ENCODE data around the gene C16orf86.
"Not testable (repeated sequence)": the region's sequence is repeated elsewhere in the genome, so short reads cannot be mapped to it uniquely, and the experiment has no call there.

The C16orf86 gene

GRCh38 chr16:67685388-67686112 is 18.9 kb downstream of the C16orf86 start:
- Mint-ChIP-seq H3K9me3 (no peaks in the 10 kb centered on the region), H3K36me3 (ENCODE audit: low read depth) (peaks cover 26% of the 10 kb centered on the region), H3K4me3 (no peak overlapping the region), H3K27me3 (ENCODE audit: low read depth) (no peaks in the 10 kb centered on the region), H3K4me1 (no peaks in the 10 kb centered on the region), H3K27ac (no peak overlapping the region)
- TF ChIP-seq CTCF (IDR thresholded peaks at IDR 0.05; ENCODE audit: unreplicated experiment in 3 of 3): no peak

GRCh38 chr16:67693517-67694285 is 27.1 kb downstream of the C16orf86 start:
- not testable (repeated sequence) for H3K4me3 Mint-ChIP-seq; H3K27me3 Mint-ChIP-seq (ENCODE audit: low read depth); H3K4me1 Mint-ChIP-seq; H3K9me3 Mint-ChIP-seq; H3K27ac Mint-ChIP-seq
- H3K36me3 Mint-ChIP-seq (ENCODE audit: low read depth): peaks cover 29% of the 10 kb centered on the region

- no peak overlapping the region for H3K4me3 Mint-ChIP-seq
- no peaks in the 10 kb centered on the region for H3K4me1 Mint-ChIP-seq
- H3K36me3 Mint-ChIP-seq (ENCODE audit: low read depth): peaks cover 33% of the 10 kb centered on the region
- TF ChIP-seq CTCF (IDR thresholded peaks at IDR 0.05; ENCODE audit: unreplicated experiment in 3 of 3): no peak
- no peak overlapping the region for H3K27ac Mint-ChIP-seq
- no peaks in the 10 kb centered on the region for H3K27me3 Mint-ChIP-seq (ENCODE audit: low read depth)
- peaks cover 3% of the 10 kb centered on the region for H3K9me3 Mint-ChIP-seq
Measured at GRCh38 chr16:67694611-67695010, 28.0 kb downstream of the C16orf86 start.

GRCh38 chr16:67697422-67698185 is 31.0 kb downstream of the C16orf86 start:
- no peak overlapping the region for H3K4me3 Mint-ChIP-seq
- H3K27ac Mint-ChIP-seq: no peak overlapping the region
- no peaks in the 10 kb centered on the region for H3K4me1 Mint-ChIP-seq
- peaks cover 3% of the 10 kb centered on the region for H3K9me3 Mint-ChIP-seq
- peaks cover 22% of the 10 kb centered on the region for H3K36me3 Mint-ChIP-seq (ENCODE audit: low read depth)
- TF ChIP-seq CTCF (IDR thresholded peaks at IDR 0.05; ENCODE audit: unreplicated experiment in 3 of 3): no peak
- no peaks in the 10 kb centered on the region for H3K27me3 Mint-ChIP-seq (ENCODE audit: low read depth)

GRCh38 chr16:67699265-67699664 is 32.7 kb downstream of the C16orf86 start:
- peaks cover 3% of the 10 kb centered on the region for H3K9me3 Mint-ChIP-seq
- H3K27ac Mint-ChIP-seq: no peak overlapping the region
- no peaks in the 10 kb centered on the region for H3K27me3 Mint-ChIP-seq (ENCODE audit: low read depth)
- no peak overlapping the region for H3K4me3 Mint-ChIP-seq
- H3K4me1 Mint-ChIP-seq: no peaks in the 10 kb centered on the region
- no peak for TF ChIP-seq CTCF (IDR thresholded peaks at IDR 0.05; ENCODE audit: unreplicated experiment in 3 of 3)
- H3K36me3 Mint-ChIP-seq (ENCODE audit: low read depth): peaks cover 22% of the 10 kb centered on the region

- Mint-ChIP-seq H3K4me3 (no peak overlapping the region), H3K27me3 (ENCODE audit: low read depth) (no peaks in the 10 kb centered on the region), H3K27ac (no peak overlapping the region), H3K4me1 (peaks cover 9% of the 10 kb centered on the region), H3K36me3 (ENCODE audit: low read depth) (peaks cover 25% of the 10 kb centered on the region), H3K9me3 (peaks cover 3% of the 10 kb centered on the region)
- TF ChIP-seq CTCF (IDR thresholded peaks at IDR 0.05; ENCODE audit: unreplicated experiment in 3 of 3): no peak
Measured at GRCh38 chr16:67701420-67701819, 34.8 kb downstream of the C16orf86 start.
